GM18526 (cell line): Measurements from ENCODE around the gene KIF18A.

ENCODE experiments used
- POLR2A ChIP-seq: IDR thresholded peaks from 3 replicates; pipeline ENCODE4 v1.6.1; 2011; ENCODE audit not compliant: insufficient read length; ENCODE audit errors: extremely low read depth

The KIF18A gene

GRCh38 chr11:27997344-27997743 is 110.6 kb downstream of the KIF18A start:
- no peak for TF ChIP-seq POLR2A

DNA sequence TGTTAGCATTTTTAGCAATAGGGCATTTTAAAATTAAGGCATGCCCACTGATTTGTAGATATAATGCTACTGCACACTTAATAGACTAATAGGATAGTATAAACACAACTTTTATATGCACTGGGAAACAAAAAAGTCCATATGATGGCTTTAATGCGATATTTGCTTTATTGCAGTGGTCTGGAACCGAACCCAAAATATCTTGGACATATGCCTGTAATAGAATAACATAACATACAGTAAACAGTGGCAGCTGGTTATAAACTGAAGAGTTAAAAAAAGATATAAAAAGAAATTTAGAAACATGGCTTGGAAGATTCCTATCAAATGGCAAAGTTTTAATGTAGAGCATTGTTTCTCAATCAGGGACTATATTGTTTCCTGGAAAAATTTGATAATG is 111.9 kb downstream of the KIF18A start:
- no peak for TF ChIP-seq POLR2A

DNA sequence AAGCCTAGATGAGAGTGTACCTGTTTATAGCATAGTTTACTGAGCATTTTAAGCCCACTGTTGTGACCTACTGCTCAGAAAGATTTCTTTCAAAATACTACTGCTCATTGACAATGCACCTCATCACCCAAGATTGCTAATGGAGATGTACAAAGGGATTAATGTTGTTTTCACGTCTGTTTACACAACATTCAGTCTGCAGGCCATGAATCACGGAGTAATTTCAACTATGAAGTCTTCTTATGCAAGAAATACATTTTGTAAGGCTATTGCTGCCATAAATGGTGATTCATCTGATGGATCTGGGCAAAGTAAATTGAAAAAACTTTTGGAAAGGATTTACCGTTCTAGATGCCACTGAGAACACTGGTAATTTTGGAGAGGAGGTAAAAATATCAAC is 112.9 kb downstream of the KIF18A start:
- no peak for TF ChIP-seq POLR2A

GRCh38 chr11:27991736-27992135 is 116.2 kb downstream of the KIF18A start:
- TF ChIP-seq POLR2A: no peak

DNA sequence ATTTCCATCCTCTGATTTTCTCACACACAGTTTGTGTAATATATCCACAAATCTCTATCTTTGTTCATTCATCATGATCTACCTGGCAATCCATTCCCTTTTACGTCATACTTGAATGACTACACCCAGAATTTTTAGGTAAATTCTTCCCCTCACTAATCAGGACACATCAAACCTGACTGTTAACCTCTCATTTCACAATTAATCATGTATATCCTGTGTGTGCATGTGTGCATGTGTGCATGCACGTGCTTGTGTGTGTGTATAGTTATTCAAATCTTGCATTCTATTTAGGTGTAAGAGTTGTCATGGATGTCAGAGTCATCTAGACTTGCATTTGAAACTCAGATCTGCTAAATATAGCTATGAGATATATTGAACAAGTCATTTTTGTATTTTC is 130.4 kb downstream of the KIF18A start:
- no peak for TF ChIP-seq POLR2A

- TF ChIP-seq POLR2A: no peak
Measured at GRCh38 chr11:27977031-27977430, 130.9 kb downstream of the KIF18A start.

GRCh38 chr11:27976262-27976661 is 131.7 kb downstream of the KIF18A start:
- TF ChIP-seq POLR2A: no peak

- no peak for TF ChIP-seq POLR2A
Measured at GRCh38 chr11:27973851-27974536, 134.0 kb downstream of the KIF18A start.

DNA sequence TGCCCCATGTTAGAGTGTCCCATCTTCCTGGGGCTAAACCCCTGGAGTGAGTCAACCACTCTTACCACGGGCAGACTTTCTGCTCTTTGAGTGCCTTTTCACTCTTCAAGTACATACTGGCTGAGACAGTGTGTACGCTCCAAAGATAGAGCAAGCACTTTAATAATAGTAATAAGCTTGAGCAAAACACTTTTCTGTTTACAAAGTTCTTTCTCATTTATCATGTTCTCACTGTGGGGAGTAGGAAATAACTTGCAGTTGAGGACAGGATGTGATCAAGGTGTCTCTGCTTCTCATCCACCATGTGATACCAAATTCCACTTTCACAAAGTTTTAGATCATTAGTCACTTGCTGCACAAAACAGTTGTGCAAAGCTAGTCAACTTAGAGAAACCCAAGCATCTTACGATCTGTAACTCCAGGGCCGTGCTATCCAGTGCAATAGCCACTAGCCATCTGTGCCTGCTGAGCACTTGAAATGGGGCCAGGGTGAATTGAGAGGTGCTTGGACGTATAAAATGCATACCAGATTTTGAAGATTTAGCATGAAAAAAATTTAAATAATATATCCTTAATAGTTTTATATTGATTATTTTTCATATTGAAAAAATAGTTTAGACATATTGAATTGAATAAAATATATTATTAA is 135.3 kb downstream of the KIF18A start:
- no peak for TF ChIP-seq POLR2A

DNA sequence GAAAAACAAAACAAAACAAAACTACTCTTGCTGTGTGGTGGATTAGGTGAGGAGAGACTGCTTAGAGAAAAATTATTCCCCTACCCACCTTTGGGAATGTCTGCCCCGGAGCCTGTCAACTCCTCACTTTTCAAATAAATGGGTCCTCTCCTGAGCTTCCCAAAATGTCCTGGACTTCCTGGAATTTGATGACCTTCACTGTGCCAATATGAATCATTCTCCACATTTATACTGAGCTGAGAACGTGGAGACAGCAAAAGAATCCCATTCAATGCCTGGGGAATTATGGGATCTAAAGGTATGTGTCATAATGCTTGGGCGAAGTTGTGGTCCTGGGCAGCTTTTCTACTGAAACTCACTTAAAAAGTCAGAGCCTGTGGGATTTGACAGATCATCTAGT is 136.8 kb downstream of the KIF18A start:
- no peak for TF ChIP-seq POLR2A
